Measurements from ENCODE around the gene ADAM30. TPM values are rescaled to one million over a fixed set of nuclear protein-coding genes. Genes with fewer than 3 reads are reported as not detected.

Gene ADAM30
- total RNA-seq, 1 experiment from 2014 or later, result not detected

GRCh38 chr1:119911775-119912174 is 15.5 kb upstream of the ADAM30 start:
- Histone ChIP-seq H3K27me3 (ENCODE audit: control insufficient read depth, insufficient read depth, low read length) (no peaks in the 10 kb centered on the region), H3K27ac (ENCODE audit: low read length) (no peak overlapping the region), H3K4me3 (ENCODE audit: low read depth in 2 of 2, low read length in 2 of 2) (no peak overlapping the region), H3K9me3 (ENCODE audit: control insufficient read depth, insufficient read depth, low read depth, low read length) (no peaks in the 10 kb centered on the region), H3K4me1 (ENCODE audit: control insufficient read depth, insufficient read depth, low read length) (no peaks in the 10 kb centered on the region), H3K36me3 (ENCODE audit: control insufficient read depth, insufficient read depth, low read length) (peaks cover 20% of the 10 kb centered on the region)
- intact Hi-C loops (cut with micrococcal nuclease; ENCODE audit: unreplicated experiment) (no loop called here), in situ Hi-C loops (cut with HindIII; ENCODE audit: low pct_unique_long_range_greater_than_20kb, low sequenced_read_pairs) (no loop called here)
- no peak for ATAC-seq
- ChIA-PET POLR2A (no interaction called here), CTCF (no interaction called here)
- no TSS peak for BruUV-seq (replicated peaks)
- TF ChIP-seq CTCF (IDR thresholded peaks at IDR 0.05) (no peak), SIN3A (IDR thresholded peaks at IDR 0.05; ENCODE audit: borderline replicate concordance, insufficient read depth, low read depth, low read length) (no peak), TCF7L2 (IDR thresholded peaks at IDR 0.05; ENCODE audit: low read depth, low read length) (no peak), POLR2AphosphoS5 (IDR thresholded peaks at IDR 0.05; ENCODE audit: low read depth, low read length) (no peak)
- TF ChIP-seq, protein P1, sequence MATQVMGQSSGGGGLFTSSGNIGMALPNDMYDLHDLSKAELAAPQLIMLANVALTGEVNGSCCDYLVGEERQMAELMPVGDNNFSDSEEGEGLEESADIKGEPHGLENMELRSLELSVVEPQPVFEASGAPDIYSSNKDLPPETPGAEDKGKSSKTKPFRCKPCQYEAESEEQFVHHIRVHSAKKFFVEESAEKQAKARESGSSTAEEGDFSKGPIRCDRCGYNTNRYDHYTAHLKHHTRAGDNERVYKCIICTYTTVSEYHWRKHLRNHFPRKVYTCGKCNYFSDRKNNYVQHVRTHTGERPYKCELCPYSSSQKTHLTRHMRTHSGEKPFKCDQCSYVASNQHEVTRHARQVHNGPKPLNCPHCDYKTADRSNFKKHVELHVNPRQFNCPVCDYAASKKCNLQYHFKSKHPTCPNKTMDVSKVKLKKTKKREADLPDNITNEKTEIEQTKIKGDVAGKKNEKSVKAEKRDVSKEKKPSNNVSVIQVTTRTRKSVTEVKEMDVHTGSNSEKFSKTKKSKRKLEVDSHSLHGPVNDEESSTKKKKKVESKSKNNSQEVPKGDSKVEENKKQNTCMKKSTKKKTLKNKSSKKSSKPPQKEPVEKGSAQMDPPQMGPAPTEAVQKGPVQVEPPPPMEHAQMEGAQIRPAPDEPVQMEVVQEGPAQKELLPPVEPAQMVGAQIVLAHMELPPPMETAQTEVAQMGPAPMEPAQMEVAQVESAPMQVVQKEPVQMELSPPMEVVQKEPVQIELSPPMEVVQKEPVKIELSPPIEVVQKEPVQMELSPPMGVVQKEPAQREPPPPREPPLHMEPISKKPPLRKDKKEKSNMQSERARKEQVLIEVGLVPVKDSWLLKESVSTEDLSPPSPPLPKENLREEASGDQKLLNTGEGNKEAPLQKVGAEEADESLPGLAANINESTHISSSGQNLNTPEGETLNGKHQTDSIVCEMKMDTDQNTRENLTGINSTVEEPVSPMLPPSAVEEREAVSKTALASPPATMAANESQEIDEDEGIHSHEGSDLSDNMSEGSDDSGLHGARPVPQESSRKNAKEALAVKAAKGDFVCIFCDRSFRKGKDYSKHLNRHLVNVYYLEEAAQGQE (IDR thresholded peaks at IDR 0.05; ENCODE audit: insufficient read depth in 1 of 2, low read depth in 2 of 2, low read length in 1 of 2), result no peak
- DNase-seq (ENCODE audit: low read depth, low spot score), result no peak

- CTCF ChIA-PET, result no interaction called here
- no peak overlapping the region for H3K4me3 ChIP-seq (ENCODE audit: low read depth in 2 of 2, low read length in 2 of 2)
- H3K36me3 ChIP-seq (ENCODE audit: control insufficient read depth, insufficient read depth, low read length), result peaks cover 10% of the 10 kb centered on the region
- POLR2A ChIA-PET, result no interaction called here
- no peak for ATAC-seq
- no peak for DNase-seq (ENCODE audit: low read depth, low spot score)
- no peaks in the 10 kb centered on the region for H3K27me3 ChIP-seq (ENCODE audit: control insufficient read depth, insufficient read depth, low read length)
- intact Hi-C loops (cut with micrococcal nuclease; ENCODE audit: unreplicated experiment), result no loop called here
- no peak overlapping the region for H3K27ac ChIP-seq (ENCODE audit: low read length)
- TF ChIP-seq, protein P1 (IDR thresholded peaks at IDR 0.05; ENCODE audit: insufficient read depth in 1 of 2, low read depth in 2 of 2, low read length in 1 of 2), result no peak
- TF ChIP-seq SIN3A (IDR thresholded peaks at IDR 0.05; ENCODE audit: borderline replicate concordance, insufficient read depth, low read depth, low read length) (no peak), POLR2AphosphoS5 (IDR thresholded peaks at IDR 0.05; ENCODE audit: low read depth, low read length) (no peak), TCF7L2 (IDR thresholded peaks at IDR 0.05; ENCODE audit: low read depth, low read length) (no peak), CTCF (IDR thresholded peaks at IDR 0.05) (no peak)
- no TSS peak for BruUV-seq (replicated peaks)
- H3K4me1 ChIP-seq (ENCODE audit: control insufficient read depth, insufficient read depth, low read length), result no peaks in the 10 kb centered on the region
- in situ Hi-C loops (cut with HindIII; ENCODE audit: low pct_unique_long_range_greater_than_20kb, low sequenced_read_pairs), result no loop called here
- no peaks in the 10 kb centered on the region for H3K9me3 ChIP-seq (ENCODE audit: control insufficient read depth, insufficient read depth, low read depth, low read length)
Observed at GRCh38 chr1:119910618-119911017, 14.3 kb upstream of the ADAM30 start.
